DOHH2 (cell line): ENCODE results near the gene SLC44A1.

ENCODE experiments used
- EZH2phosphoT487 ChIP-seq: fragments of 200-600 bp; sonication (generic); IDR thresholded peaks from 2 replicates; pipeline ENCODE4 v1.6.1; 2017; ENCODE audit warnings: borderline replicate concordance, mild to moderate bottlenecking, antibody characterized with exemption, low read length, moderate library complexity, mixed read lengths
- TF ChIP-seq, protein P1 (sequence below): fragments of 200-600 bp; sonication (generic); IDR thresholded peaks from one replicate; pipeline ENCODE4 v1.5.1; 2014; ENCODE audit warnings: antibody characterized with exemption, mild to moderate bottlenecking, low read depth, low read length; ENCODE audit not compliant: poor library complexity, severe bottlenecking

DNA sequence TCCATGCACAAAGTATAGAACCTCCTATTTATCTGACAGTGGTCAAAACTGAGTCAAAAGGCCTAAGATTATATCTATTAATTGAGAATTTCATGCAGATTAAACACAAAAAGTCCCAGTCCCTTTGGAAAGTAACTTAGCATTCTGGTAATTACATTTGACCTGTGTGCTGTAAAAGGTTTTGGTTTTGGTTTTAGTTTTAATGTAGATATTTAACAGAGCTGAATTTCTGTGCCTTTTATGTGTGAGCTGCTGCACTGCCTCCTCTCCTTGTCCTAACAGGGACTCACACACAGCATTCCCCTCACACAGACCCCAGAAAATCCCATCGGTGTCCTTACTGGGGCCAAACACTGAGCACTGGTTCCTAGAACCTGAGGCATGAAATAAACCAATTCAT, 172.4 kb downstream of the SLC44A1 start:
- TF ChIP-seq, protein P1, sequence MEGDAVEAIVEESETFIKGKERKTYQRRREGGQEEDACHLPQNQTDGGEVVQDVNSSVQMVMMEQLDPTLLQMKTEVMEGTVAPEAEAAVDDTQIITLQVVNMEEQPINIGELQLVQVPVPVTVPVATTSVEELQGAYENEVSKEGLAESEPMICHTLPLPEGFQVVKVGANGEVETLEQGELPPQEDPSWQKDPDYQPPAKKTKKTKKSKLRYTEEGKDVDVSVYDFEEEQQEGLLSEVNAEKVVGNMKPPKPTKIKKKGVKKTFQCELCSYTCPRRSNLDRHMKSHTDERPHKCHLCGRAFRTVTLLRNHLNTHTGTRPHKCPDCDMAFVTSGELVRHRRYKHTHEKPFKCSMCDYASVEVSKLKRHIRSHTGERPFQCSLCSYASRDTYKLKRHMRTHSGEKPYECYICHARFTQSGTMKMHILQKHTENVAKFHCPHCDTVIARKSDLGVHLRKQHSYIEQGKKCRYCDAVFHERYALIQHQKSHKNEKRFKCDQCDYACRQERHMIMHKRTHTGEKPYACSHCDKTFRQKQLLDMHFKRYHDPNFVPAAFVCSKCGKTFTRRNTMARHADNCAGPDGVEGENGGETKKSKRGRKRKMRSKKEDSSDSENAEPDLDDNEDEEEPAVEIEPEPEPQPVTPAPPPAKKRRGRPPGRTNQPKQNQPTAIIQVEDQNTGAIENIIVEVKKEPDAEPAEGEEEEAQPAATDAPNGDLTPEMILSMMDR: no peak
- TF ChIP-seq EZH2phosphoT487: no peak
